Right kidney (tissue), 1 donor: ENCODE measurements around the gene TMEM214.

Experiments
- DNase-seq: peaks from one replicate; pipeline ENCODE4 v3.0.0-alpha.2; 2016

Gene TMEM214

DNA sequence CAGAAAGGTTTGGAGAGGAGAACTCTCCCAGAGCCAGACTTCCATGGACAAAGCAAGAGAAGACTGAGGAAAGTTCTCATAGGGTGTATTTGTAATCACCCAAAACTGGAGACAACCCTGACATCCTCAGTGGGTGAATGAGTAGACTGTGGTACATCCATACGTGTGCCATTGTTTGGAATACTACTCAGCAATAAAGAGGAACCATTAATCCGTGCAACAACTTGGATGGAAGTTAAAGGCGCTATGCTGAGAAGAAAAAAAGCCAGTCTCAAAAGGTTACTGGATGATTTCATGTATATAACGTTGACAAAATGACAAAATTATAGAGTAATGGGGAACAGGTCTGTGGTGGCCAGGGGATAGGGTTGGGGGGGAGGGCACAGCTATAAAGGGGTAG lies 24.1 kb upstream of the TMEM214 start:
- DNase-seq, result no peak

DNA sequence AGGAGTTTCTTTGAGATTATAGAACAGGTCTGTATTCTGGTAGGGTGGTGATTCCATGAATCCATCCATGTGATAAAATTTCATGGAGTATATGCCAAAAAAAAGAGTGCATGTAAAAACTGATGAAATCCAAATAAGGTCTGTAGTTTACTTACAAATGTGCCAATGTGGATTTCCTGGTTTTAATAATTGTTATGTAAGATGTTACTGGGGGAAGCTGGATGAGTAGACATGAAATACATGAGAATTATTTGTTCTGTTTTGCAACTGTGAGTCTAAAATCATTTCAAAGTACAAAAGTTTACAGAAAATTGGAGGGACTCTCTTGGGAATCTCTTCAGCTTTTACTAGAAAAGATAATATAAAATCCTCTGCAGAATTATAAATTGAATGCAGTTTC lies 23.7 kb upstream of the TMEM214 start:
- DNase-seq, result no peak

DNA sequence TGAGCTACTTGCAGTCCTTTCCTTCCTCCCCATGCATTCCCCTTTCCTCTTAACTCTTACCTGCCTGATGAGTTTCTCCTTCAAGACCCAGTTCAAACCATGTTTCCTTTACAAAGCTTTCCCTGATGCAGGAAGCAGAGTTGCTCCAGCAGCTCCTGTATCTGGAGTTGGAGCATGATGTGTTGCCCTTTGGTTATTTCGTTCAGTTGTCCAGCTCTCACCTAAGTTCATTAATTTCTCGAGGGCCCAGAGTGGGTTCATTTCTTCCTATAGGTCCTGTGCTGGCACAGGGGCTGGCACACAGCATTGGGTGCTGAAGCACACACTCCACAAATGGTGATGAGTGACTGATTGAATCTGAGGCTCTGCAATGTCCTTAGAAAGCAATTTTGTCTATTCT lies 23.0 kb upstream of the TMEM214 start:
- no peak for DNase-seq

DNA sequence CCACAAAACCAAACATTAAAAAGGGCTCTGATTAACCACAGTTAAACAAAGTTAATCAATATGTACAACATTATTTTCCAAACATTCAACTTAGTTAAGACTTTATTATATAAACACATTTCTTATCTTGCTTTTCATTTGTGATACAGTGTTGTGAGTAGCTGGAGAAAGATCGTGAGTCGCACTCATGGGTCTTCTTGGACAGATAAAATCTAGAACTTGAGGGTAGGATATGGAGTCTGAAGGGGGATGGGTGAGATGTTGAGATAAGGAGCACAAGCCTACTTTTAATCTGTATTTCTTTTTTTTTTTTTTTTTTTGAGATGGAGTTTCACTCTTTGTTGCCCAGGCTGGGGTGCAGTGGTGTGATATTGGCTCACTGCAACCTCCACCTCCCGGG lies 22.6 kb upstream of the TMEM214 start:
- no peak for DNase-seq

DNA sequence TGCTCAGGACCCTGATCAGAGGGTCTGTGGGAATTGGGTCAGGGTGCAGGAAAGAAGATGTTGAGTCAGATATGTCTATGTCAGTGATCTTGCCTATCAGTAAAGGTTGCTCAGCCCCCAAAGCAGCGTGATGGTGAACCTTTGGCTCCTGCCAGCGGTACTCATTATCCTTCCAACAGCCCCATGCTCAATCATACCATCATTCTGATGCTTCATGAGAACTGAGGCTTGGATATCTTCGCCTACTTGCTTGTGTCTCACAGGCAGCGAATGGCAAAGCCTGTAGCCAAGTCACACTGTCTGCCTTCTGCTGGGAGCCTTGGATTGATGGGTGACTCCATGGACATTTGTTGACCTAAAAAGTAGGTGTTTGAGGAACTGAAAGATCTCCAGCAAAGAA lies 19.0 kb upstream of the TMEM214 start:
- DNase-seq, result no peak

DNA sequence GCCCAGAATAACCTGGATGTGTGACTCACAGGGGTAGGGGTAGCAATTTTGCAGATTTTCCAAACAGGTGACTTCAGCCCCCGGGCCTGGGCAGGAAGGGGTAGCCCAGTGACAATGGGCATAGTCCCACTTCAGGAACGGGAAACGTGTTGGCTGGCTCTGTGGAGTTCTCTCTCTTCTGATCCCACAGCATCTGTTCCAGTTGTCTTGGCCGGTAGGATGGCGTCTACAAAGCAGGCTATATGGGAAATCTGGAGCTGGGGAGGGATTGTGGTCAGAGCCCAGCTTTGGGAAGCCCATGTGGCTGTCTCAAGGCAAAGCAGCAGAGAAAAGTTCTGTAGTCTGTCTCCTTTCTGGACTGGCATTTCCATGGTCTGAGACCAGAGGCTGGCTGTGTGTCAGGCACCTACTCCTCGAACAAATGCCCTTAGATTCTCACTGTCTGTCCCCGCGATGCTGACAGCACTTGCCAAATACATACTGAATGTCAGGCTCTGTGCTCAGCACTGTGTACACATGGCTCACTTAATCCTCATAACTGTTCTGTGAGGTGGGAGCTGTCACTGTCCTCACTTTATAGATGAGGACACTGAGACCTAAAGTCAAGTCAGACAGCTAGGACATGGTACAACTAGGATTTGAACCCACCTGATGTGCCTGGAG lies 17.9 kb upstream of the TMEM214 start:
- no peak for DNase-seq

DNA sequence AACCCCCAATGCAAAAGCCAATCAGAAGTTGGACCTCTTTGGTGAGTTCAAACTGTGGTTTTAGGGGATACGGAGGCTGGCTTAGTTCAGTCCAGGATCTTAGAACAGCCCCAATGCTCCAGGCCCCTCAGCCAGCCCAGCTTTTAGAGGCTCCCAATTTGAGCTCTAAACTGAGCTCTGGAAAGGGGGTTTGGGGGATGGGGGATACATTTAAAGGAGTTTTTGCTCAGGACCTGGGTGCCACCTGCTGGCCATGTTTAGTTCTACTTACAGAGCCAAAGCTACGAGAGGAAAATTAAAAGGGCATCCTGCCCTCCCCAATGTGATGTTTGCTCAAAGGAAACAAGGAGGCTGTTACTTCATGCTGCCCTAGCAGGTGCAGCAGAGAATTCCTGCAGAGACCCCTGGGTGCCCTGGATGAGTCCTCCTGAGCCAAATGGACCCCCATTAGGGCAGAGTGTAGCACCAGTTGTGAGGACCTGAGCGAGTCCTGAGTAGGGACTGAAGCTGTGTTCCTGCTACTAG lies 15.9 kb upstream of the TMEM214 start:
- DNase-seq, result peak; percentile 32

DNA sequence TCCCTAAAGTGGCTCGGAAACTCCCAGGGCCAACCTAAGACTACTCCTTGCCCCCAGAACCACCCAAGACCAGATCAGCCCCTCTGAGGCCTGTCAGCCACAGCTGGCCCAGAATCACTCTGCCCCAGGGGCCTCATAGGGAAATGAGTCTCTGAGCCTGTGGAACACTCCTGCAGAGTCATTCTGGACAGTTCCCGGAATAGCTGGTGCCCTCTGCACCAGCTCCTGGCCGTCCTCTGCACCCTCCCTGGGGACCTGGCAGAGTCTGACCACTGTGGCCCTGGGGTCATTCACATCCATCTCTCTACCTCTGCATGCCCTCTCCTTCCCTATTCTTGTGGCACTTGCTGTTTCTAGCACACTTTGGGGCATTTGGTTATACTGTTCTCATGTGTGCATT lies 14.6 kb upstream of the TMEM214 start:
- no peak for DNase-seq

DNA sequence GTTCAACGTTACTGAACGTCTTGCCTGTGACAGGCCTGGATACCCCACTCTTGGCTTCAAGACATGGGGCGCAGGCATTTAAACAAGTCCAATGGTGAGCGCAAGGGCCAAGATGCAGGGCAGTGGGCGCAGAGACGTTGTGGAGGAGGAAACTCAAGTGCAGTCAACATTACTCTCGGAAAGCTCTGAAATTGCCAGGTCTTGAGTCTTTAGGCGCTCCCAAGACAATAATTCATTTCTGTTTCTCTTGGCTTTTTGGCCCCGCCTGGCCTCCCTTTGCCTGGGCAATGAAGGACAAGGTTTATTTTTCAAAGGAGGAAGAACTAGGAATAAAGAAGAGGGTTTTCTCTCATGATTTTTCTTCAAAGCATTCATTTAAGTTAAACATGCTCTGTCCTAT lies 13.3 kb upstream of the TMEM214 start:
- no peak for DNase-seq

DNA sequence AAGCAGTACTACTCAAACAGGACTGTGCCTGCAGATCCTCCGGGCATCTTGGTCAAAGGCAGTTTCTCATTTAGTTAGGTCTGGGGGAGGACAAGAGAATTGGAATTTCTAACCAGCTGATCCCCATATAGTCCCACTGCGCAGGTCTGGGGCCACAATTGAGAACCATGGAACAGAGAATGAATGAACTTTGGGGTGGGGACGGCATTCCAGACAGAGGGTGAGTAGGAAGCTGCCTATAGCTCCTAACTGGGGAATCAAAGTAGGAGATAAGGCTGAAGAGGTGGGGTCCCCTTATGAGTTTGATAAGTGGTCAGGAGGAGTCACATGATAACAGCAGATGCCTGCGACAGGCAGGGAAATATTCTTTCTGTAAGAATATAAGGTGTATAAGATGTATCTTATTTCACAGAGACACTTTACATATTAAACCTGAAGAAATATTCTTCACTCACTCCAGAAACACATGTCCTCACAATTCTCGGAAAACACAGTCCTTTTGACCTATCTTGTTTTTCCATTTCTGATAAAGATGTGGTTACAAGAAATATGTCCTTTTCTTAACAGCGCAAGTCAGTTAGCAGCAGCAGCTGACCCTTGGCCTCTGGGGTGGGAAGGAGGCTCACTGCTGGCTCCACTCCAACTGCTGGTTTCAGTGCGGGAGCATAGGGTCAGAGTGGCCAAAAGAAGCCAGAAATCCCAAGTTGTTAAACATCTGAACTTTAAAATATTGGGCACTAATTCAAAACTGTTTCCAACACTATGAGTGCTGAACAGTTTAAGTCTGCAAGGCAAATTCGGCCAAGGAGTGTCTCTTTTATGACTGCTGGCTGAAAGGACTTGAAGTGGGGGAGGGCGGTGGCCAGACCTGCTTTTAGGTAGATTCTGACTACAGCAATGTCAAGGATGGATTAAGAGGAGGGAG lies 12.6 kb upstream of the TMEM214 start:
- DNase-seq, result no peak

DNA sequence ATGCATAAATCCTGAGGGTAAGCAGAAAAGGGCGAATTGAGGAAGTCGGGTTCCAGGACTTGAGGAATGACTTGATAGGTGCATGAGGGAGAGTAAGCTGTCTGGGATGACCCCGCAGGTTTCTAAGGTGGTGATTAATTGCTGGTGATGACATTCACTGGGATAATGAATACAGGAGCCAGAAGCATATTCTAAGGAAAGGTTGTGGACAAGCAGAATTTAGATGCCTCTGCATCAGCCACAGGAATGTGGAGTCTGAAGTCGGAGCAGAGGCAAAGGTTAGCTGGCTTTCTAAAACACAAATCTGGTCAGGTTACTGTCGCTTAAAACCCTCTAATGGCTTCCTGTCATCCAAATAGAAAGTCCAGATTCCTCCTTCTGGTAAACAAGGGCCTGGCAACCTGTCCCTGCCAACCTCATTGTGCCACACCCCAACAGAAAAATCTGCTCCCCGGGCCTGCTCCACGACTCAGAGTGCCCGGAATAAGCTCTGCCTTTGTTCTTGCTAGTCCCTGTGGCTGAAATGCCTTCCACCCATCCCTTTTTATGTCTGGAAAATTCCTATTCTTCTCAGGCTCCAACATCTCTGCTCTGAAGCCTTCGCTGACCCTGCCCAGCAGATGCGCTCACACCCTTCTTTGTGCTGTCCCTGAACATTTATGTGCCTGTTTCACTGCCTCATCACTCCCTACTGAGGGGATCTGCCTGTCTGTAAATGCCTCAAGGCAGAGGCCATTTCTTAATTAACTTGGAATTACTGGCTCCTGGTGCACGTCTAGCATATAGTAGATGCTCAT lies 11.3 kb upstream of the TMEM214 start:
- no peak for DNase-seq

DNA sequence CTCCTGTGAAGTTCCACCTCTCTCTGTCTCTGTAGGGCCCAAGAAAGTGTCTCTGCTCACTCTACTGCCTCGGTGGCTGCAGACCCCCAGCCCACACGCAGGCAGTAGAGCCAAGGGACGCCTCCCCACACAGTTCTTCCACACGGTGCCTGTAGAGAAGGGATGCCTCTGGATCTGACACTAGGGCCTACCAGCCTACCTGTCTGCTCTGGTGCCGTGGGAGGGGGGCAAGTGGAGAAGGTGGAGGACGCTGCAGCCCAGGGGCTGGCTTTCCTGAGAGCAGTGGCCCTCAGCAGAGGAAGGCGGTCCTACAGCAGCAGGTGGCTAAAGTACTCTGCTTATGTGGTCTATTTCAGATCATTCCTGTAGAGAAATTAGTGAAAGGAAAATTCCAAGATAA lies 9.0 kb upstream of the TMEM214 start:
- no peak for DNase-seq

DNA sequence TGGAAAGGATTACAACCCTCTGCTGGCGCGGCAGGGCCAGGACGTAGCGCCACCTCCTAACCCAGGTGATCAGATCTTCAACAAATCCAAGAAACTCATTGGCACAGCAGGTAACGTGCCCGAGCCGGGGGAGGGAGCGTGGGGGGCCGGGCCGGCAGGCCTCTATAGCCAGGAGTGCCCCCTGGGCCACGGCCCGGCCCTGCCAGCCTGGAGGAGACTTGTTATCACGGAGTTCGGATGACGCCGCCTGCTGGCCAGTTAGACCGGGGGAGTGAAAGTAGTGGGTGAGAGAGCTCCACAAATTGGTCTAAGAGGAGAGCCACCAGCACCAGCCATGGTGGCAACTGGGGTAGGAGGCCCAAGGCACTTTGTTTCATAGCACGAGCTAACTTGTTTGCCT lies 8.6 kb upstream of the TMEM214 start:
- no peak for DNase-seq

DNA sequence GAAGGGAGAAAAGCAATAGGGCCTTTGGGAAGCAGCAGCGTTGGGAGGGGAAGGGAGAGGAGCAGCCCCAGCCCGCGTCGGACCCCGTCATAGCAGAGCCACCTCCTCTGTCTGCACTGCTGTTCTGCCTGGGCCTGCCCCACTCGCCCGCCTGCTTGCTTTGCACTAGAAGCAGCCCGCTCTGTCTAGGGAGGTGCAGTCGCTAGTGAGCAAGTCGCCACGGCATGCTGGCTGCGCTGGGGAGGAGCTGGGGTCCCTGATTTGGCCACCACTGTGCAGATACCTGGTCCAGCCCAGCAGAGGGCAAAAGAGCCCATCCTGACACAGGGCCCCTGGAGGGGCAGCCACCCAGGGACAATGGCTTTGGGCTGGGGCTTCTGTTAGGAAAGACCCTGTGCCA lies 8.0 kb upstream of the TMEM214 start:
- no peak for DNase-seq

DNA sequence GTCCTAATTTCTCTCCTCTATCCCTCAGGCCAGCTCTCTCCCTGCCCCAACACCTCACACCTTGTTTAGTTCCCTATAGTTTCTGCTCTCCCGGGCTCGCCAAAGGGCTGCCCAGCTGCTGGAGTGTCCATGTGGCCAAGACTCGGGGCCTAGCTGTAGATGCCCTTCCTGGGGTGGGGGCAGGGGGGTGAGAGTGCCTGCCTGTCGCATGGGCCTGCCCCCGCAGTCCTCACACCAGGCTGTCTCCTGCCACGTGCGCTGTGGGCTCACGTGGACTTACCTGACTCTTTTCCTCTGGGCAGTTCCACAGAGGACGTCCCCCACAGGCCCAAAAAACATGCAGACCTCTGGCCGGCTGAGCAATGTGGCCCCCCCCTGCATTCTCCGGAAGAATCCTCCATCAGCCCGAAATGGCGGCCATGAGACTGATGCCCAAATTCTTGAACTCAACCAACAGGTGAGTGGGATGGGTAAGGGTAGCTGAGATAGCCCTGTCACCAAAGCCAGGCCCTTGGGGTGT lies 7.4 kb upstream of the TMEM214 start:
- DNase-seq, result no peak

DNA sequence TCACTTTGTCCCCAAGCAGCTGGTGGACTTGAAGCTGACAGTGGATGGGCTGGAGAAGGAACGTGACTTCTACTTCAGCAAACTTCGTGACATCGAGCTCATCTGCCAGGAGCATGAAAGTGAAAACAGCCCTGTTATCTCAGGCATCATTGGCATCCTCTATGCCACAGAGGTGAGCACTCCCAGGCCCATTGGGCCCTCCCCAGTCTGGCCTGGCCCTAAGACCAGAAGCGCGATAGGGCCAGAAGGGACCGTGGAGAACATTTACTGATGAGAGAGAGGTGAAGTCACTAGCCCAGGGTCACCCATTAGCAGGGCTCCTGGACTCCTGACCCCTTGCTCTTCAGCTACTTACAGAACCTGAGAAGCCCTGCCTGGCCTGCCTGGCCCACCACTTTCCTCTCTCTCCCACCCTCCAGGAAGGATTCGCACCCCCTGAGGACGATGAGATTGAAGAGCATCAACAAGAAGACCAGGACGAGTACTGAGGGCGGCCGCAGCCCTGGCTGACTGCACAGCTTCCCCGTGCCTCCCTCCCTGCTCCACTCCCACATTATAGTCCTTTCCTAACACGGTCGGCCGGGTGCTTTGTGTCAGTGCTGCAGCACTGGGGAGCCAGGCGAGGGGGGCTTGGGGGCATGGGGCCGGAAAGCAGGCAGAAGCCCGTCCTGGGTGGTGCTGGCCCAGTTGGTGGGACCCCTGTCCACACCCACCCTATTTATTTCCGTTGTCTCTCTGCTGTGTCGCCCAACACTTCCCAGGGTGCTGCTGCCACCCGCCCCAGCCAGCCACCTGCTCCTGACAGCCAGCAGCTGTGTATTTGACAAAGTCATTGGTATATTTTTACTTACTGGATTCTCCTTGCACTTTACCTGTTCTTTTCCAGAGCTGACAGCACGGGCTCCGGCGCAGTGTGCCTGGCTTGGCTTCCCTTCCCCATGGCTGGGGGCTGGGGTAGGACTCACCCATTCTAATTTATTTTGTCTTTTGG lies 6.6 kb upstream of the TMEM214 start:
- DNase-seq, result no peak

DNA sequence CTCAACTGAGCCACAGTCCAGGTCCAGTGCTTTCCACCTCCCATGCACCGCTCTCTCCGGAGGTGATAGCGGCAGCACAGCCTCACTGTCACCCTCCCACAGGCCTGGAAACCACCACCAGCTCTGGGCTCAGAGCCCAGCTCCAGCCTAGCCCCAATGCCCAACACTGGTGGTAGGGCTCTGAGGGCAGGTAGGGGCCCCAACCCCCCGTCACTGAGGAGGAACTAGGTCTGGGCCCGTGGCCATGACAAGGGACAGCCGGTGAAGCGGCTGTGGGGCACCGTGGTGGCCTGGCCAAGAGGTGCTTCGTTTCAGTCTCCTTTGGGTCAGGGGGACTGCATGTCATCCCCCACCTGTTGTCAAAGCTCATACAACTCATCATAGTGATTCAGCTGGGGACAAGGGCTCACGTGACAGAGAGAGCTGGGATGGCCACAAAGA lies 5.5 kb upstream of the TMEM214 start:
- no peak for DNase-seq

DNA sequence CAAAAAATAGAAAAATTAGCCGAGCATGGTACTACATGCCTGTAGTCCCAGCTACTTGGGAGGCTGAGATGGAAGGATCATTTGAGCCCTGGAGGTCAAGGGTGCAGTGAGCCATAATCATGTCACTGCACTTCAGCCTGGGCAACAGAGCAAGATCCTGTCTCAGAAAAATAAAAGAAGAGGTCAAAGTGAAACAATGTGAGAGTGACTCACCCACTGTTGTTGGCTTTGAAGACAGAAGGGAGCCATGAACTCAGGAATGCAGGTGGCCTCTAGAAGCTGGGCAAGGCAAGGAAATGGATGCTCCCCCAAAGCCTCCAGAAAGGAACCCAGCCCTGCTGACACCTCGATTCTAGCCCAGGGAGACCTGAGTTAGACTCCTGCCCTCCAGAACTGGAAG lies 3.7 kb upstream of the TMEM214 start:
- no peak for DNase-seq

DNA sequence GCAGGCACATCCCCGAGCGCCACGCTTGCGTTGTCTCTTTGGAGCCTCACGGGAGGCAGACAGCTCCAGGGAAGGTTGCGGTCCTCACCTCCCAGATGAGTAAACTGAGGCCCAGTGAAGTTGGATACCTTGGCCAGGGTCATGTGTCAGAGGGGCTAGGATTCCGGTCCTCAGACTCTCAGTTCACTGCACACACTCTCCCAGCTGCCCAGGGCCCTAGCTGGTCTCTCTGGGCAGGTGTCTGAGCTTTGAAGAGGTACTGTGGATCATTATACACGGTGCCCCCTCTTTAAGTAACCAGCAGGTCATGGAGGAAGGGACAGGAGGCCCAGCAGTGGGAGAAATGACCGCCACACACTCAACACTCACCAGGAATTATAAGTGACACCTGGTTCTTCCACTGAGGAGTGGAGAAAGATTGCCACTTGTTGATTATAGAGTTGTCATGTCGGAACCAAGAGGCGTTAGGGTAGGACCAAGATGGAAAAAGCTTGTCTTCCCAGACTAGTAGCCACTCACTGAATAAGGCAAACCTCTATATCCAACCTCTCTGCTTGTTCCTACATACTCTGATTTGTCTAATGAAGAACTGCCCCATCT lies 588 bp downstream of the TMEM214 start:
- DNase-seq, result no peak

DNA sequence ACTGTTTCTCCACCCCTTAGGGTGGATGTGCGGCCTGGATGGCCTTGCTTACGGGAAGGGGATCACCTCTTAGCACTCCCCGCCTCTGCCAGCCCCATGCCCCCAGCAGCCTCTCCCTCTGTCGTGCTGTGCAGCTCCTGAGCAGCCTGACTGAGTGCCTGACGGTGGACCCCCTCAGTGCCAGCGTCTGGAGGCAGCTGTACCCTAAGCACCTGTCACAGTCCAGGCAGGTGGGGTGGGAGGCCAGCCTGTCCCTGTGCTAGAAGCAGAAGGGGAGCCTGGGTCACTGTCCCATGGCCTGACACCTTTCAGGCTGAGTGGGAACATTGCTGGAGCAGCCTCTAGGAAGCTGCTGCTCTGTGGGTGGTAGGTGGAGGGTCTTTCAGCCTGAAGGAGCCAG lies 5.2 kb downstream of the TMEM214 start:
- no peak for DNase-seq
